ENCODE measurements around the gene PPEF2.
"Not testable (repeated sequence)": the region's sequence is repeated elsewhere in the genome, so short reads cannot be mapped to it uniquely, and the experiment has no call there.

The PPEF2 gene

DNA sequence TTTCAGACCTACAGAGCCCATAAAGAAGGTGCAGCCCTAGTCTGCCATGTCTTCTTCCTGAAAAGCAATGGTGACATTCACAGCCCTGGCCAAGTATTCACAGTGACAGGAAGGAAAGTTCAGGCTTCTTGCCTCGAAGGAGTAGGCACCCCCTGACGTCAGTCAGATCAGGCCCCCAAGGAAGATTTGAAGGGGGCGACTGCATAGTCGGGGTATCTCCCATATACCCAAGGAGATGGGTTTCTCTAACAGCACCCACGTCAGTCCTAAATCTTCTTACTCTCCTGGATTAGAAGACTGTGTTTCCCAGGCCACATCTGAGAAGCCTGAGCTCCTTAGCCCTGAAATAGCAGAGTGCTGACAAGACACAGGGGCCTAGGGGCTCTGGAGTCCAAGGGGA lies at the start of gene PPEF2:
Gene PPEF2, minus strand, starts transcription at position 101 of the 400 bp plus-strand sequence. CDS start 6,127 bp downstream, outside the sequence.
- H3K27me3 Mint-ChIP-seq = peaks cover 6% of the 10 kb centered on the region
- no peak for ATAC-seq
- no peaks in the 10 kb centered on the region for H3K9me3 Mint-ChIP-seq
- no peak within 1 kb of the TSS for H3K4me3 Mint-ChIP-seq
- H3K27ac Mint-ChIP-seq = no peak within 1 kb of the TSS
- H3K4me1 Mint-ChIP-seq = no peaks in the 10 kb centered on the region
- no peak for DNase-seq

- DNase-seq = no peak
- ATAC-seq = no peak
- Mint-ChIP-seq H3K4me1 (no peaks in the 10 kb centered on the region), H3K27me3 (no peaks in the 10 kb centered on the region), H3K27ac (no peak overlapping the region), H3K9me3 (no peaks in the 10 kb centered on the region), H3K4me3 (no peak overlapping the region)
These were observed 48.1 kb upstream of the PPEF2 start for GRCh38 chr4:75950213-75950815.

- Mint-ChIP-seq H3K9me3 (no peaks in the 10 kb centered on the region), H3K4me3 (no peak overlapping the region), H3K4me1 (no peaks in the 10 kb centered on the region), H3K27ac (no peak overlapping the region), H3K27me3 (no peaks in the 10 kb centered on the region)
- ATAC-seq (no peak), DNase-seq (no peak)
These were observed 46.7 kb upstream of the PPEF2 start for GRCh38 chr4:75948822-75949444.

DNA sequence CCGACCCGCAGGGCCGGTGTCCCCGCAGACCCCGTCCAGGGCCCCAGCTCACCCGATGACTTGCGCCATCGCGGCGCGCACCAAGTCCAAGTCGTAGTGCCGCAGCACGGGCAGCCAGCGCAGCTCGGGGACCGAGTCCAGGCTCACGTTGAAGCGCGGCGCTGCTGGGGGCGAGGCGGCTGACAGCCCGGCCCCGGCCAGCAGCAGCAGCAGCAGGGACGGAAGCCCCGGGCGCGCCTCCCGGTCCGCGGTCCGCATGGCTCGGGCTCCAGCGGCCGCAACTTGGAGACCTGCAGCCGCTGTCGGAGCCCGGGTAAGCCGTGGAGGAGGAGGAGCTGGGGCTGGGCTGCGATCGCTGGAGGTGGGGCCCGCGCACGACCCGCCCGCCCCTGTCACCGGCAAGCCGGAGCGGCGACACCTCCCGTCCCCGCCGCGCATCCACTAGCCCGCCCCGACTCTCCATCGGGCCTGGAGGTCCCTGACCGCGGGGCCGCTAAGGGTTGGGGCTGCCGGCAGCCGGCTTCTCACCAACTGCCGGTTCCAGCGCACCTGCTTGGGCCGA lies 38.5 kb upstream of the PPEF2 start, which contains the start of gene NAAA:
Gene NAAA, minus strand, starts transcription at position 322 of the 562 bp plus-strand sequence. Its CDS starts 64 bp downstream, at position 258.
- Mint-ChIP-seq H3K4me1 (peaks cover 27% of the 10 kb centered on the region), H3K4me3 (peak within 1 kb of the TSS; percentile 93 to 97), H3K27me3 (no peaks in the 10 kb centered on the region), H3K9me3 (no peaks in the 10 kb centered on the region), H3K27ac (peak within 1 kb of the TSS; percentile 97 to 99)
- DNase-seq = peak; percentile 84 to 85
- ATAC-seq = peak; percentile 89

- Mint-ChIP-seq H3K9me3 (no peaks in the 10 kb centered on the region), H3K27ac (peak overlapping the region; percentile 97 to 99), H3K4me3 (peak overlapping the region; percentile 93 to 97), H3K27me3 (no peaks in the 10 kb centered on the region), H3K4me1 (peaks cover 27% of the 10 kb centered on the region)
- ATAC-seq = peak; percentile 84
- peak; percentile 66 to 68 for DNase-seq
These were observed 37.8 kb upstream of the PPEF2 start for GRCh38 chr4:75939890-75940691.

- Mint-ChIP-seq H3K9me3 (no peaks in the 10 kb centered on the region), H3K4me3 (no peak overlapping the region), H3K27me3 (no peaks in the 10 kb centered on the region), H3K4me1 (peaks cover 27% of the 10 kb centered on the region), H3K27ac (no peak overlapping the region)
- ATAC-seq (no peak), DNase-seq (no peak)
These were observed 33.4 kb upstream of the PPEF2 start for GRCh38 chr4:75935628-75936027.

- DNase-seq (no peak), ATAC-seq (no peak)
- H3K9me3 Mint-ChIP-seq = no peaks in the 10 kb centered on the region
- H3K4me3 Mint-ChIP-seq = no peak overlapping the region
- H3K27ac Mint-ChIP-seq = no peak overlapping the region
- no peaks in the 10 kb centered on the region for H3K27me3 Mint-ChIP-seq
- H3K4me1 Mint-ChIP-seq = no peaks in the 10 kb centered on the region
These were observed 27.9 kb upstream of the PPEF2 start for GRCh38 chr4:75930152-75930551.

DNA sequence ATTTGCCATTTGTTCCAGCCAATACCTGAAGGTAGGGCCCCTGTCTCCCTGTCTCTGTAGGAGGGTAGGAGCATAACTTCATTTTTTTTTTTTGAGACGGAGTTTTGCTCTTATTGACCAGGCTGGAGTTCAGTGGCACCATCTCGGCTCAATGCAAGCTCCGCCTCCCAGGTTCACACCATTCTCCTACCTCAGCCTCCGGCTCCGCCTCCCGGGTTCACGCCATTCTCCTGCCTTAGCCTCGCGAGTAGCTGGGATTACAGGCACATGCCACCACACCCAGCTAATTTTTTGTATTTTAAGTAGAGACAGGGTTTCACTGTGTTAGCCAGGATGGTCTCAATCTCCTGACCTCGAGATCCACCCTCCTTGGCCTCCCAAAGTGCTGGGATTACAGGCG lies 22.7 kb upstream of the PPEF2 start:
- H3K27ac Mint-ChIP-seq, H3K4me1 Mint-ChIP-seq, H3K9me3 Mint-ChIP-seq, H3K4me3 Mint-ChIP-seq, ATAC-seq, DNase-seq, H3K27me3 Mint-ChIP-seq: not testable (repeated sequence)

- Mint-ChIP-seq H3K4me3 (no peak overlapping the region), H3K4me1 (no peaks in the 10 kb centered on the region), H3K27ac (peak overlapping the region in 1 of 2 donors; percentile 26), H3K9me3 (no peaks in the 10 kb centered on the region), H3K27me3 (no peaks in the 10 kb centered on the region)
- DNase-seq (no peak), ATAC-seq (peak; percentile 57)
These were observed 22.1 kb upstream of the PPEF2 start for GRCh38 chr4:75924309-75924827.

DNA sequence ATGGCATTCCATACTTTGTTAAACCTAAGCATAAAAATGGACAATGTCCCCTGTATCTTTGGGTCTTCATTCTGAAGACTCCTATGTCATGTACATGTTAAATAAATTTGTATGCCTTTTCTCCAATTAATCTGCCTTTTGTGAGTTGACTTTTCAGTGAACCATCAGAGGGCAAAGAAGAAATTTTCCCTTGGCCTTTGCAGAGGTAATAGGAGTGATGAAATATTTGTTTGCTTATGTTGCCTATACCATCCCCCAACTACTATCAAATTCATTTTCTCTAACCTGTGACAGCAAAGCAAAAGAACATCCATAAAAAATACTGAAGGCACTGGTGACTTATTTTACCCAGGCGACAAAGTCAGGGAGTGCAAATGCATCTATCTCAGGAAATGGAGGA lies 20.3 kb upstream of the PPEF2 start:
- H3K4me1 Mint-ChIP-seq = no peaks in the 10 kb centered on the region
- ATAC-seq (no peak), DNase-seq (no peak)
- no peak overlapping the region for H3K27ac Mint-ChIP-seq
- H3K9me3 Mint-ChIP-seq = no peaks in the 10 kb centered on the region
- H3K27me3 Mint-ChIP-seq = no peaks in the 10 kb centered on the region
- H3K4me3 Mint-ChIP-seq = no peak overlapping the region

DNA sequence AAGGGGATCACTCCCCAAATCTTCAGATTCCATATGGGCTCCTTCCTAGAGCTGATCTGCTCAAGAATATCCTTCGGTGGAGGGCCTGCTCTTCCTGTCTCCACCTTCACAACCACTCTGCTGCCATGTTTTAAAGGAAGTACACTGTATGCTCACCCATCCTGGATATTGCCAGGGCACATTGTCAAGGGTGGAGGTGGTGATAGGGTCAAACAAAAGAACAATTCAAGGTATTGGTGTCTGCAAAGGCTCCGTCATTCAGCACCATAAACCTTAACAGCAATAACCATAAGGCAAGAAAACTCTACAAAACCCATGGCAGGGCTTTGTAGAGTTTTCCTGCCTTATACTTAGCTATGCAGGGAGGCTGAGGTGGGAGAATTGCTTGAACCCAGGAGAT lies 19.7 kb upstream of the PPEF2 start:
- Mint-ChIP-seq H3K4me3 (no peak overlapping the region), H3K27ac (no peak overlapping the region), H3K4me1 (no peaks in the 10 kb centered on the region), H3K9me3 (no peaks in the 10 kb centered on the region), H3K27me3 (no peaks in the 10 kb centered on the region)
- ATAC-seq (no peak), DNase-seq (no peak)

DNA sequence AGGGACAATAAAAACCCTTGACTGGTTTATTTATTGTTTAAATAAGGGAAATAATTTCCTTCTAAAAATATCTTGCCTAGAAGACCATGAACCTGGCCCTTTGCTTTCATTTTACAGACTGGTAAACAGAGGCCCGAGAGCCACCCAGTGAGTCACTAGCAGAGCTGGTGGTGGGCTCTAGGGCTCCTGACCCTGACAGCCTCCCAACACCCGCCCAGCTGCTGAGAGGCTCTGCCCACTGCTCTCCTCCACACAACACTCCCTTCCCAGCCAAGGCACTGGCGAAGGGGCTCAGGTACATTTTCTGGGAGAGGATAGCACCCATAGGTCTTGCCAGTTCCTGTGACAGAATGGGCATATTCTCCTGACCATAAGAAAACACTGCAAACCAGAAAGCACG lies 18.1 kb upstream of the PPEF2 start:
- Mint-ChIP-seq H3K4me1 (peaks cover 4% of the 10 kb centered on the region), H3K27me3 (no peaks in the 10 kb centered on the region), H3K4me3 (no peak overlapping the region), H3K9me3 (no peaks in the 10 kb centered on the region), H3K27ac (no peak overlapping the region)
- no peak for ATAC-seq
- no peak for DNase-seq

DNA sequence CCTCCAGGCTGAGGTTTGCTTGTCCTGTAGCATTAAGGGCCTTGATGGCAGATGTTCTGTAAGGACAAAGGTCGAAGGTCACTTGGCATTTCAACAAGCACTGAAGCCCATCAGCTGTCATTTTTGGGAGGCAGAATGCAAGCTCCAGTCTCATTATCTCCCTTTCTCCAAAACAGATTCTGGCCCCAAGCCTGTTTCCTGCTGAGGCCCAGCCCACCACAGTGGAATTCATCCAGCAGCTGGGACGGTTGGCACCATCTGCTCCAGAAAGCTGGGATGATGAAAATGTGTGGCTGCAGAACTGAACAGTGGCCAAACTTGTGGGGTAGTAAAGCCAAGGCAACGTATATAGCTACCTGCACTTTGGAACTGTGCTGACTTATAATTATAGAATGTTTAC lies 17.7 kb upstream of the PPEF2 start:
- H3K4me1 Mint-ChIP-seq = peaks cover 4% of the 10 kb centered on the region
- no peaks in the 10 kb centered on the region for H3K27me3 Mint-ChIP-seq
- no peak overlapping the region for H3K27ac Mint-ChIP-seq
- H3K9me3 Mint-ChIP-seq = no peaks in the 10 kb centered on the region
- DNase-seq = no peak
- no peak overlapping the region for H3K4me3 Mint-ChIP-seq
- ATAC-seq = no peak

DNA sequence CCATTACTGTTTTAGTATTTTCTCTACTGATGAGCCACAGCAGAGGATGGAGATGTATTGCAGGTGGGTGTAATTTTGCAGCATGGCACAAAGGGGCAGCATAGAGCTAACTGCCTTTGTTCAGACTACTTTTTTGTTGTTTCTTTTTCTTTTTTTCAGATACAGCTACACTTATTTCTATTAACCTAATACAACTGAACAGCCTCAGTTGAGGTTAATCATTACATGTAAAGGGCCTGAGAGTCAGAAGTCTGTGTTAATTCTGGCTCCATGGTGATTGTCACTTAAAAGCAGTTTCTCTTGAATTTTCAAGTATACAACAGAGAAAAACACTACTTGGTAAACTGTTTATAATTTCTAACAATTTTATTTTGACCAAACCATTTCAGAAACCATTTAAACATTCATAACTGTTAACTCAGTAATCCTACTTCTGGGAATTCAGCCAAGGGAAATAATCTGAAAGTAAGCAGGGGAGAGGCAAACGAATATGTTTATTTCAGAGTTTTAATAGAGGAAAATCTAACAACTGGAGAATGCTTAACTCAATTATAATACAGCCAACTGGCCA lies 13.9 kb upstream of the PPEF2 start:
- Mint-ChIP-seq H3K27me3 (no peaks in the 10 kb centered on the region), H3K27ac (no peak overlapping the region)

GRCh38 chr4:75912968-75913367 lies 10.7 kb upstream of the PPEF2 start:
- H3K4me1 Mint-ChIP-seq = peaks cover 4% of the 10 kb centered on the region
- peaks cover 4 to 14% of the 10 kb centered on the region in 2 donors for H3K9me3 Mint-ChIP-seq
- no peak for DNase-seq
- no peak for ATAC-seq
- no peak overlapping the region for H3K27ac Mint-ChIP-seq
- H3K4me3 Mint-ChIP-seq = no peak overlapping the region
- no peaks in the 10 kb centered on the region for H3K27me3 Mint-ChIP-seq

More for the DNA sequence above, 13.9 kb upstream of the PPEF2 start:
- Mint-ChIP-seq H3K4me1 (peaks cover 4% of the 10 kb centered on the region), H3K4me3 (no peak overlapping the region), H3K9me3 (peaks cover 0 to 6% of the 10 kb centered on the region in 2 donors)
- ATAC-seq (peak; percentile 66), DNase-seq (peak in 1 of 2 donors; percentile 11)
